B cell (primary cell): ENCODE measurements around the gene TSPAN18. TPM values are rescaled to one million over a fixed set of nuclear protein-coding genes. Genes with fewer than 3 reads are reported as not detected.

ENCODE experiments used
- ATAC-seq: fragments of 200-7000 bp; cut with Tn5 transposase; one replicate; pipeline ENCODE4 v1.10.0; 2021; ENCODE audit warnings: low read depth, mild to moderate bottlenecking, moderate number of reproducible peaks, moderate library complexity
- CTCF ChIA-PET: fragments of 350-600 bp; sonication (Branson Sonifier 250); formaldehyde crosslinking; loops from one replicate; lab custom pipeline; 2021; ENCODE audit warnings: antibody characterized with exemption, inconsistent platforms; lab: Charles Lee
- POLR2A ChIA-PET: fragments of 350-600 bp; sonication (Branson Sonifier 250); formaldehyde crosslinking; loops from one replicate; lab custom pipeline; 2021; ENCODE audit warnings: antibody characterized with exemption; lab: Charles Lee
- DNase-seq: peaks from one replicate; pipeline ENCODE4 v3.0.0; 2013
- H2AFZ ChIP-seq: 2 replicates; pipeline ENCODE4 v1.6.1; 2012; ENCODE audit warnings: mild to moderate bottlenecking, low read depth, low read length; ENCODE audit not compliant: insufficient read depth, poor library complexity, severe bottlenecking
- H3K27ac ChIP-seq, 2 donors: 1 replicate in 1 of 2; 2 replicates in 1 of 2; pipeline ENCODE4 v1.5.1; 2012 to 2013; ENCODE audit warnings: low read length in 2 of 2, mild to moderate bottlenecking in 2 of 2, moderate library complexity in 1 of 2
- H3K27me3 ChIP-seq, 4 experiments: fragments of 200-600 bp in 1 of 4; sonication (generic) in 1 of 4; replicated peaks in 1 of 4; 1 replicate in 2 of 4; 2 replicates in 2 of 4; pipeline versions ENCODE4 v1.6.1 to v1.7.0; 2013 to 2016; ENCODE audit warnings: low read length in 3 of 4, mild to moderate bottlenecking in 2 of 4, mixed read lengths in 1 of 4, moderate library complexity in 1 of 4; ENCODE audit not compliant: insufficient read depth in 4 of 4, control insufficient read depth in 3 of 4; ENCODE audit errors: control extremely low read depth in 1 of 4
- H3K36me3 ChIP-seq, 2 experiments: replicated peaks in 1 of 2; 1 replicate in 1 of 2; 2 replicates in 1 of 2; pipeline versions ENCODE4 v1.6.1 to v1.7.1; 2013; ENCODE audit warnings: low read length in 1 of 2; ENCODE audit not compliant: insufficient read depth in 2 of 2, control insufficient read depth in 1 of 2; ENCODE audit errors: control extremely low read depth in 1 of 2, extremely low read depth in 1 of 2
- H3K4me1 ChIP-seq, 2 donors: fragments of 200-600 bp in 1 of 2; sonication (generic) in 1 of 2; 1 replicate in 1 of 2; 2 replicates in 1 of 2; pipeline versions ENCODE4 v1.5.1 to v1.6.1; 2013 to 2017; ENCODE audit warnings: low read length in 2 of 2; ENCODE audit not compliant: control insufficient read depth in 2 of 2, insufficient read depth in 2 of 2
- H3K4me2 ChIP-seq: replicated peaks from 2 replicates; pipeline ENCODE3; 2012; ENCODE audit warnings: mild to moderate bottlenecking, low read depth, low read length; ENCODE audit not compliant: poor library complexity, severe bottlenecking
- H3K4me3 ChIP-seq, 5 experiments: fragments of 200-600 bp in 1 of 5; sonication (generic) in 1 of 5; 1 replicate in 3 of 5; 2 replicates in 2 of 5; pipeline versions ENCODE4 v1.5.1 to v1.7.0; 2011 to 2016; ENCODE audit warnings: low read length in 4 of 5, mild to moderate bottlenecking in 4 of 5, low read depth in 2 of 5, control low read depth in 1 of 5, moderate library complexity in 1 of 5; ENCODE audit not compliant: insufficient read depth in 1 of 5; ENCODE audit errors: control extremely low read depth in 1 of 5, extremely low read depth in 1 of 5
- H3K79me2 ChIP-seq: fragments of 200-600 bp; sonication (generic); one replicate; pipeline ENCODE4 v1.6.0; 2016; ENCODE audit warnings: low read length; ENCODE audit not compliant: control insufficient read depth, insufficient read depth
- H3K9ac ChIP-seq: fragments of 200-600 bp; sonication (generic); 2 replicates; pipeline ENCODE4 v1.6.1; 2017; ENCODE audit warnings: mild to moderate bottlenecking, low read length, moderate library complexity
- H3K9me3 ChIP-seq, 3 donors: one replicate each; pipeline versions ENCODE4 v1.6.1 to v1.7.1; 2013; ENCODE audit warnings: low read length in 2 of 3; ENCODE audit not compliant: control insufficient read depth in 2 of 3, insufficient read depth in 1 of 3; ENCODE audit errors: control extremely low read depth in 1 of 3
- H4K20me1 ChIP-seq: 2 replicates; pipeline ENCODE4 v1.6.0; 2012; ENCODE audit warnings: mild to moderate bottlenecking, low read length; ENCODE audit not compliant: insufficient read depth, control insufficient read depth, poor library complexity, severe bottlenecking
- H3K27ac Mint-ChIP-seq: one replicate; pipeline ENCODE4 v1.8.0; 2021; ENCODE audit warnings: mixed read lengths
- H3K27me3 Mint-ChIP-seq: one replicate; pipeline ENCODE4 v1.8.0; 2021; ENCODE audit warnings: mixed read lengths
- H3K4me1 Mint-ChIP-seq: one replicate; pipeline ENCODE4 v1.8.0; 2021; ENCODE audit warnings: mixed read lengths
- H3K4me3 Mint-ChIP-seq: one replicate; pipeline ENCODE4 v1.8.0; 2021; ENCODE audit warnings: mixed read lengths
- H3K9me3 Mint-ChIP-seq: one replicate; pipeline ENCODE4 v1.8.0; 2022; ENCODE audit warnings: mixed read lengths; ENCODE audit not compliant: insufficient read depth
- EZH2 ChIP-seq: IDR thresholded peaks from 2 replicates; pipeline ENCODE4 v1.6.1; 2012; ENCODE audit warnings: borderline replicate concordance, low read depth, mild to moderate bottlenecking, moderate library complexity, low read length; ENCODE audit not compliant: insufficient read depth, poor library complexity, severe bottlenecking
- WGBS: methylation state at CpG from one replicate; pipeline ENCODE4 v1.1.5; 2013; ENCODE audit warnings: missing lambda C conversion rate; ENCODE audit not compliant: insufficient coverage; 5-methylcytosine and 5-hydroxymethylcytosine counted together
- intact Hi-C: fragments of 100-400 bp; cut with micrococcal nuclease; formaldehyde crosslinking; loops from one replicate; pipeline ENCODE4 v1.10.0; 2022
- polyA plus RNA-seq: library from polyadenylated mRNA; depleted of rRNA; stranded (reverse); fragments of >200 nt; gene quantifications from 2 replicates; pipeline ENCODE4 v1.2.3, GENCODE V29; 2012
- total RNA-seq, 2 donors: library from RNA; stranded (reverse); fragments of 120-200 nt in 1 of 2; gene quantifications; 1 replicate in 1 of 2; 2 replicates in 1 of 2; pipeline versions ENCODE4 v1.2.3 to v1.2.4, GENCODE V29; 2013 to 2022
- TF ChIP-seq, protein P1 (sequence below): fragments of 200-600 bp; IDR thresholded peaks from one replicate; pipeline ENCODE4 v1.8.0; 2022; ENCODE audit warnings: antibody characterized with exemption, mild to moderate bottlenecking

TSPAN18 gene
- total and polyA plus RNA-seq, 2 donors (not counting 1 experiment from before 2014, with no cell fraction given) = 0.75 to 2.0 TPM

DNA sequence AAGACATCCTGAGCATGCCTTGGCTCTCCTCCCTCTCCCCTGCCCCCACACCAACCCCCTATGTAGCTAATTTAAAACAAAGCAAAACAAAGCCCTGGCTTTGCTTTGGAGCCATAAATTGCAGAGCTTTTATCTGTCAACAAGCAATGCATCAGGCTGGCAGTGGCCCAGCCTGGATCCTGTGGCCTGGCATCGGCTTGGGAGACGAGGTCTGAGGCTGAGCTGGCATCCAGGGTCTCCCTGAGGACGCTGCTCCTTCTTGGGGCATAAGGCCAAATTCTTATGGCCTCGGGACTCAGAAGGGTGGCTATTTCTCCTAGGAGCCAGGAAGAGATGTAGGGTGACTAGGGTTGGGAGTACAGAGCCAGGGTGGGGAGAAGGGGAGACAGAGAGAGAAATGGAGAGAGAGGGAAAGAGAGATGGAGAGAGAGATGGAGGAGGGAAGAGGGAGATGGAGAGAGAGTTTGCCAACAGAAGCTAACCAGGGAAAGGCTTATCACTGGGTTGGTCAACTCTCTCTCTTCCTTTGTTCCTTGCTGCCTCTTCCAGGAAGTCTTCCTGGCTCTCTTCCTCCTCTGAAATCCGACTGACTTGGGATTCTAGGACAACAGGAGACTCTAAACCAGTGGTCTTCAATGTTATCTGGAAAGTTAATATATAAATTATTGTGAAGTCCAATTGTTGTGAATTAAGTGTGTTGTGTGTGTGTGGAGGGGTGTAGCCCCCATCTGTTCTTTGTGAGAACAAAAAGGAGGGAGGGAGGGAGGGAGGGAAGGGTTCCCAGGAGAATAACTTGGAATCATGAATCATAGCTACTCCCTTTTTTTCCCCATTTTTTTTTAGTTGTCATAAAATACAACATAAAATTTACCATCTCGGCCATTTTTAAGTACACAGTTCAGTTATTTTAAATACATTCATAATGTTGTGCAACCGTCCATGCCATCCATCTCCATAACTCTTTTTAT is 29.1 kb downstream of the TSPAN18 start:
- ATAC-seq (no peak), DNase-seq (no peak)
- H3K27me3 ChIP-seq = peaks cover 0 to 4% (median 0%) of the 10 kb centered on the region in 4 experiments
- CTCF ChIA-PET = interaction anchor here (1.6 kb wide), 1 partner anchor 11 kb away, joined by 5 read pairs; no protein-coding TSS in a partner anchor
- no peaks in the 10 kb centered on the region for H3K4me1 ChIP-seq
- H3K4me1 Mint-ChIP-seq = no peaks in the 10 kb centered on the region
- no peaks in the 10 kb centered on the region for H3K79me2 ChIP-seq
- intact Hi-C loops = no loop called here
- H3K36me3 ChIP-seq = no peaks in the 10 kb centered on the region
- TF ChIP-seq, protein P1, sequence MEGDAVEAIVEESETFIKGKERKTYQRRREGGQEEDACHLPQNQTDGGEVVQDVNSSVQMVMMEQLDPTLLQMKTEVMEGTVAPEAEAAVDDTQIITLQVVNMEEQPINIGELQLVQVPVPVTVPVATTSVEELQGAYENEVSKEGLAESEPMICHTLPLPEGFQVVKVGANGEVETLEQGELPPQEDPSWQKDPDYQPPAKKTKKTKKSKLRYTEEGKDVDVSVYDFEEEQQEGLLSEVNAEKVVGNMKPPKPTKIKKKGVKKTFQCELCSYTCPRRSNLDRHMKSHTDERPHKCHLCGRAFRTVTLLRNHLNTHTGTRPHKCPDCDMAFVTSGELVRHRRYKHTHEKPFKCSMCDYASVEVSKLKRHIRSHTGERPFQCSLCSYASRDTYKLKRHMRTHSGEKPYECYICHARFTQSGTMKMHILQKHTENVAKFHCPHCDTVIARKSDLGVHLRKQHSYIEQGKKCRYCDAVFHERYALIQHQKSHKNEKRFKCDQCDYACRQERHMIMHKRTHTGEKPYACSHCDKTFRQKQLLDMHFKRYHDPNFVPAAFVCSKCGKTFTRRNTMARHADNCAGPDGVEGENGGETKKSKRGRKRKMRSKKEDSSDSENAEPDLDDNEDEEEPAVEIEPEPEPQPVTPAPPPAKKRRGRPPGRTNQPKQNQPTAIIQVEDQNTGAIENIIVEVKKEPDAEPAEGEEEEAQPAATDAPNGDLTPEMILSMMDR = no peak
- TF ChIP-seq EZH2 = no peak
- 73% methylated on average over 4 of the region's 7 CpGs for WGBS
- no peak overlapping the region for H3K27ac Mint-ChIP-seq
- no peak overlapping the region for H3K9ac ChIP-seq
- no peaks in the 10 kb centered on the region for H3K9me3 Mint-ChIP-seq
- H3K9me3 ChIP-seq = peaks cover 0 to 14% (median 8%) of the 10 kb centered on the region in 3 donors
- H2AFZ ChIP-seq = no peak overlapping the region
- H3K4me2 ChIP-seq = no peak overlapping the region
- H4K20me1 ChIP-seq = no peaks in the 10 kb centered on the region
- POLR2A ChIA-PET = no interaction called here
- no peak overlapping the region for H3K4me3 ChIP-seq
- H3K27ac ChIP-seq = no peak overlapping the region
- peaks cover 21% of the 10 kb centered on the region for H3K27me3 Mint-ChIP-seq
- no peak overlapping the region for H3K4me3 Mint-ChIP-seq

GRCh38 chr11:44758983-44759382 is 32.2 kb downstream of the TSPAN18 start:
- H3K27ac ChIP-seq = no peak overlapping the region
- DNase-seq (no peak), ATAC-seq (no peak)
- no peaks in the 10 kb centered on the region for H3K4me1 Mint-ChIP-seq
- no peak overlapping the region for H3K4me2 ChIP-seq
- H3K27me3 Mint-ChIP-seq = peaks cover 13% of the 10 kb centered on the region
- no peak overlapping the region for H2AFZ ChIP-seq
- CTCF ChIA-PET = no interaction called here
- H3K4me3 ChIP-seq = no peak overlapping the region
- 100% methylated on average over 1 of the region's 4 CpGs for WGBS
- H3K36me3 ChIP-seq = no peaks in the 10 kb centered on the region
- no peak overlapping the region for H3K27ac Mint-ChIP-seq
- peaks cover 0 to 4% (median 0%) of the 10 kb centered on the region in 4 experiments for H3K27me3 ChIP-seq
- H3K4me3 Mint-ChIP-seq = no peak overlapping the region
- H3K79me2 ChIP-seq = no peaks in the 10 kb centered on the region
- no peaks in the 10 kb centered on the region for H4K20me1 ChIP-seq
- no peaks in the 10 kb centered on the region for H3K4me1 ChIP-seq
- TF ChIP-seq EZH2 = no peak
- TF ChIP-seq, protein P1 = no peak
- no peaks in the 10 kb centered on the region for H3K9me3 Mint-ChIP-seq
- H3K9ac ChIP-seq = no peak overlapping the region
- peaks cover 0 to 14% (median 8%) of the 10 kb centered on the region in 3 donors for H3K9me3 ChIP-seq
- POLR2A ChIA-PET = no interaction called here
- intact Hi-C loops = no loop called here
